ENCODE measurements around the gene PARD3B. TPM values are rescaled to one million over a fixed set of nuclear protein-coding genes. Genes with fewer than 3 reads are reported as not detected.

PARD3B gene
- total and polyA plus RNA-seq, 2 of the 8 experiments (the other 6 are each of a cell fraction or from before 2014, with no cell fraction given): 1.2 to 5.7 TPM

DNA sequence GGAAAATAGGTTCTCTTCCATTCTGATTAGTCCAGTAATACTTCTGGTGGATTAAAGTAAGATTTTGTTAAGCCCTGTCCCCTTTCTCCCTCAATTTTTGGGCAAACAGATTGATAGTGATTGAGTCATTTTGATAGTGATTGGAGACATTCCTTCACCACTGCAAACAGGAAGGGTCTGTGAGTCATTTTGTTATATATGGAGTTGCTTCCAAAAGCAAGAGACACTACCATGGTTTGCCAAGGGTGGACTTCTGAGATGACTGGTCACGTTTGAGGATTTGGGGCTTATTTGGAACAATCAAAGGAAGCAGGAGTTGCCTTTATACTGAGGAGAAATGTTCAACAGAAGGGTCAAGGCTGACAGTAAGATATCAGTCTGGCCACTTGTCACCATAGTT lies 249.9 kb downstream of the PARD3B start (continued):
- TF ChIP-seq RNF2 (IDR thresholded peaks at IDR 0.05; ENCODE audit: borderline replicate concordance, low read depth, low read length, missing control alignments, poor library complexity, severe bottlenecking) (no peak), CHD2 (IDR thresholded peaks at IDR 0.05; ENCODE audit: low read length) (no peak)

All from H1 (cell line).